Non-pigmented ciliary epithelial cell (primary cell): ENCODE results near the gene CCDC172.
A peak's percentile ranks its signal among the peaks of the same experiment; 100 is the strongest.
"Not testable (repeated sequence)": the region's sequence is repeated elsewhere in the genome, so short reads cannot be mapped to it uniquely, and the experiment has no call there.

Experiments used
- DNase-seq: peaks from one replicate; pipeline ENCODE4 v3.0.0-alpha.2; 2010; ENCODE audit warnings: low read depth

The CCDC172 gene

DNA sequence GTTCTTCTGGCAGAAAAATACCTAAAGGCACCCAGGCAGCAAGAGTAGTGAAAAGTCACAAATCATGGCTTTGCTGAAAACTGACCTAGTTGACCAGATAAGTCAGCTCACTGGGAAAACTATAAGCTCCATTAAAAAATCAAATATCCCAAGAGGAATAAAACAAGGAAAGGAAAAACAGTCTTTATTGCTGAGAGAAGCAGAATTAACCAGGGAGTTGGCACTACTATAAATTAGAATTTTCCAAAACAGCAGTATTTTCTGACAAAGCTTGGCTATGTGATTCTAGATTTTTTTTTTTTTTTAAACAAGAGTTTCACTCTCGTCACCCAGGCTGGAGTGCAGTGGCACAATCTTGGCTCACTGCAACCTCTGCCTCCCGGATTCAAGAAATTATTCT is 12.6 kb downstream of the CCDC172 start:
- DNase-seq: no peak

DNA sequence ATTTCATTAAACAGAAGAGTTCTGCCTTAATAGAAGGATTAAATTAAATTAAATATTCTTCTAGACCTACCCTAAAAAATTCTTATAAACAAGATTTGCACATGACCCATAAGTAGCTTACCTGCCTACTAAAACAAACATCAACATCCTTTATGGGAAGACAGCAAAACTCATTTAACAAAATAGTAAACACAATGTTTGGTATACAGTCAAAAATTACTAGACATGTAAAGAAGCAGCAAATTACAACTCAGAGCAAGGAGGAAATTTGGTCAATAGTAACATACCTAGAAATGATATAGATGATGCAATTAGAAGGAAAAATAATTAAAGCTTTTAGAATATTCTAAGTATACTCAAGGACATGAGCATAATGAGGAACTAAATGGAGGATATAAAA is 27.9 kb downstream of the CCDC172 start:
- DNase-seq: no peak

GRCh38 chr10:116353817-116354216 is 29.6 kb downstream of the CCDC172 start:
- DNase-seq: no peak

GRCh38 chr10:116355341-116355740 is 31.1 kb downstream of the CCDC172 start:
- DNase-seq: no peak

DNA sequence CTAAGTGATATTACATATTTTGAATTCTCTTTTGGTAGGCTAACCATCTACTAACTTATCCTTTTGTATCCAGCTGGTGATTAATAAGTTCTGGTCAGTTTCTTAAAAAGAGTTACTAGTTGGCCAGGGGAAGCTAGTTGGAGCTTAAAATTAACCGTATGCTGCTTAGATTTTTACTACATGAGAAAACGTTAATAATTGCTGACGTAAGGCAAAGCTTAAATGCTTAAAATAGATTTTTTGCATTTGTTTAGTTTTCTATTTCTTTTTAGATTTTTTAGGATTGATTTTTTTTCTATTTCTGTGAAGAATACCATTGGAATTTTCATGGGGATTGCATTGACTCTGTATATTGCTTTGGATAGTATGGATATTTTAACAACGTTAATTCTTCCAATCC is 32.6 kb downstream of the CCDC172 start:
- DNase-seq: no peak

DNA sequence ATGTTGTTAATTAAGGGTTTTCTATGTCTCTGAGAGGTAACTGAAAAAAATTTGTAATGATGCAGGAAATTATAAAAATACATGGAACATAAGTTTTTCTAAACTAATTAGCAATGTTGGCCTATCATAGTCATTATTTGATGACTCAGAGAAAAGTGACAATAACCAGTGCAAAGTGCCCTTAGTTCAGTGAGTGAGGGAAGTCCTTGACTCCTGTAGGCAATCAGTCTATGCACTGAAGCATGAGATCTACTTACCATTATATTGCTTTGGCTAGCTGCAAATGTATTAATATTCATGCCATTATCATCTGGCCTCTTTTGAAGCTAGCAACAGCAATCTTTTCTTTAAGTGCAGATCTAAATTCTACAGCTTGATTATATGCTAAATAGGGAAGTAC is 40.6 kb downstream of the CCDC172 start:
- no peak for DNase-seq

DNA sequence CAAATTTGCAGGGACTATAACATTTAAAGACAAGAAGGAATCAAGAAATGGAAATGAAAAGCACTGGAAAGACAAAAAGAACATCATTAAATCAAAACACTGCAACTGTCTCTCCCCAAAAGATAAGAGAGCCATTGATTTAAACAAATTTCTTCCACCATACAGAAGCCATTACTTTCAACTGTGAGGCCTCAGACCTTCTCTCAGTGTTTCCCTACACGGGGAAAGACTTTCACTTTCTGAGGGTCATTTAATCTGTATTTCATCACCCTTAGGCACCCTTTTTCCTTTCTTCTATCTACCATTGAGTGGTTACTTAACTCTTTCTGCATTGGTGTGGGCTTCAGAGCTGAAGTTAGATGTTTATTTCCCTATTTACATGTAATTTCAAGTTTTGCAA is 47.5 kb downstream of the CCDC172 start:
- DNase-seq: no peak

- no peak for DNase-seq
These were observed 58.0 kb downstream of the CCDC172 start for GRCh38 chr10:116382290-116382689.

GRCh38 chr10:116385311-116385710 is 61.1 kb downstream of the CCDC172 start:
- DNase-seq: no peak

DNA sequence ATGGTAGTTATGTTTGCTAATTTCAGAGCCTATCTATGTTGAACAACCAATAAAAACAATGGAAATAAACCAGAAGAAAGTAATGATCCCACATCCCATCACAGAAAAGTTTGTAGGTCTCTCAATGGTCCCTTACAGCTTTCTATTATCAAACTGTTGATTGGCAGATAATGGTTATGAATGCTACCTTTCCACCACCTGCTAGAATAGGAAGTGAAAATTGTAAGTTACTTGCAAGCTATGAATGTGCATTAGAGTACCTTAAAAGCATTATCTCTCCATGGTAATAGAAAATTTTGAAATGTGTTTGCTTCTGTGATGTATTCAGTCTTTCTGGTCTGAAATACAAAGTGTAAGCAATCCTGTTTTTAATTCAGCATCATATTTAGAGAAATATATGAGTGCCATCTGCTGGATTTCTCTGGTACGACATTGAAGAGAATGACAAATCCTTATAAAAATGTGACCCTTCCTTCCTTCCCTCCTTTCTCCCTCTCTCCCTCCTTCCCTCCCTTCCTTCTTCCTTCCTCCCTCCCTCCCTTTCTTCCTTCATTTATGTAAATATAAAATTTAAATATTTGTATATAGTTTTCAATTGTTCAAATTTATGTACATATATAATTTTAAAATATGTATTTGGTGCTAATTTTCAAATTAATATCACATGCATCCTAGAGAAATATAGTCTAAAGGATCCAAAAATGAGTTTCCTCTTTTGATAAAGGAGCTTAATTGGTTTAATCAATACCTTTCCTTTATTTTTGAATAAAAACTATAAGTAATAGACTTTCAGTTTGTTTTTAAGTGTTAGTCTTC is 62.0 kb downstream of the CCDC172 start:
- DNase-seq: peak; percentile 1

DNA sequence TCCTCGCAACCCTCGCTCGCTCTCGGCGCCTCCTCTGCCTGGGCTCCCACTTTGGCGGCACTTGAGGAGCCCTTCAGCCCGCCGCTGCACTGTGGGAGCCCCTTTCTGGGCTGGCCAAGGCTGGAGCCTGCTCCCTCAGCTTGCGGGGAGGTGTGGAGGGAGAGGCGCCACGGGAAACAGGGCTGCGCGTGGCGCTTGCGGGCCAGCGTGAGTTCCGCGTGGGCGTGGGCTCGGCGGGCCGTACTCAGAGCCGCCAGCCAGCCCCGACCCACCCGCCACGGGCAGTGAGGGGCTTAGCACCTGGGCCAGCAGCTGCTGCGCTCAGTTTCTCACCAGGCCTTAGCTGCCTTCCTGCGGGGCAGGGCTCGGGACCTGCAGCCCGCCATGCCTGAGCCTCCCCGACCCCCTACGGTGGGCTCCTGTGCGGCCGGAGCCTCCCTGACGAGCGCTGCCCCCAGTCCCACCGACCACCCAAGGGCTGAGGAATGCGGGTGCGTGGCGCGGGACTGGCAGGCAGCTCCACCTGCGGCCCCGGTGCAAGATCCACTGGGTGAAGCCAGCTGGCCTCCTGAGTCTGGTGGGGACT is 69.1 kb downstream of the CCDC172 start:
- DNase-seq: not testable (repeated sequence)

GRCh38 chr10:116395223-116395985 is 71.2 kb downstream of the CCDC172 start:
- DNase-seq: no peak

- DNase-seq: no peak
These were observed 74.0 kb downstream of the CCDC172 start for GRCh38 chr10:116398224-116398623.

DNA sequence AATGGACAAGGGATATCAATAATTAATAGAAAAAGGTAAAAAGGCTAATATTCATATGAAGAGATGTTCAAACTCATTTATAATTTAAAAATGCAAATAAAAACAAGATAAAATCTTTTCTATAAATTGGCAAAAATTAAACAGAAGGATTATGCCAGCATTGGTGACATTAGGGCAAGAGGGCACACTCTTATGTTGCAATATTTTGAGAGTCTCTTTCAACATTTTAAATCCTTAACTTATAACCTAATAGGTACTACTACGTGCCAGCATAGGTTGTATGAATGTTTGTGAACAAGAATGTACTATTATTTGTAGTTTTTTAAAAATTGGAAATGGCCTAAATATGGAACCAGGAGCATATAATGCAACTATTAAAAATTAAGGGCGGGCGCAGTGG is 78.6 kb downstream of the CCDC172 start:
- no peak for DNase-seq

DNA sequence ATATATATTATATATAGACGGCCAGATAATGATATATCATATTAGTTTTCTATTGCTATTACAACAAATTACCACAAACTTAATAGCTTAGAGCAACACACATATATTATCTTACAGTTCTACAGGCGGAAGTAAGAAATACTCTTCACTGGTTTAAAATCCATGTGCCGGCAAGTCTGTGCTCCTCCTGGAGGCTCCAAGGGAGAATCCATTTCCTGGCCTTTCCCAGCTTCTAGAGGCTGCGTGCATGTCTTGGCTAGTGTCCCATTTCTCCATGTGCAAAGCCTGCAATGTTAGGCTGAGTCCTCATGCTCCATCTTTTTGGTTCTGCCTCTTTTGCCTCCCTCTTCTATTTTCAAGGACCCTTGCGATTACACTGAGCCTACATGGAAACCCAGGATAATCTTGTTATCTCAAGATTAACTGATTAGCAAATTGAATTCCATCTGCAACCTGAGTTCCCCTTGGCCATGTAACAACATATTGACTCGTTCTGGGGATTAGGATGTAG is 79.5 kb downstream of the CCDC172 start:
- no peak for DNase-seq

DNA sequence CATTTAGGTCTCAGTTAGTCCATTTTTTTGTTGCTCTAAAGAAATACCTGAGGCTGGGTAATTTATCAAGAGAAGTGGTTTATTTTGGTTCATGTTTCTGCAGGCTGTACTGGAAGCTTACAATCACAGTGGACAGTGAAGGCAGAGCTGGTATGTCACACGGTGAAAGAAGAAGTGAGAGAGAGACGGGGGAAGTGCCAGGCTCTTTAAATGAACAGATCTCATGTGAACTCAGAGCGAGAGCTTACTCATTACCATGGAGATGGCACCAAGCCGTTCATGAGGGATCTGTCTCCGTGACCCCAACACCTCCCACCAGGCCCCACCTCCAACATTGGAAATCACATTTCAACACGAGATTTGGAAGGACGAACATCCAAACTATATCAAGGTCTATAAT is 84.5 kb downstream of the CCDC172 start:
- no peak for DNase-seq

GRCh38 chr10:116410351-116410750 is 86.1 kb downstream of the CCDC172 start:
- no peak for DNase-seq

- DNase-seq: no peak
These were observed 93.6 kb downstream of the CCDC172 start for GRCh38 chr10:116417821-116418220.

DNA sequence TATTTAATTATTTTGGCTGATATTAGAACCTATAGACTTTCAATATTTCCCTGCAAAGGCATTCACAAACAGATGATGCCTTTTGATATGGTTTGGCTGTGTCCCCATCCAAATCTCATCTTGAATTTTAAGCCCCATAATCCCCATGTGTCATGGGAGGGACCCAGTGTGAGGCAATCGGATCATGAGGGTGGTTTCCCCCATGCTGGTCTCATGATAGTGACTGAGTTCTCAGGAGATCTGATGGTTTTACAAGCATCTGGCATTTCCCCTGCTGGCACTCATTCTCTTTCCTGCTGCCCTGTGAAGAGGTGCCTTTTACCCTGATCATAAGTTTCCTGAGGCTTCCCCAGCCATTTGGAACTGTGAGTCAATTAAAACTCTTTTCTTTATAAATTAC is 94.1 kb downstream of the CCDC172 start:
- DNase-seq: no peak

DNA sequence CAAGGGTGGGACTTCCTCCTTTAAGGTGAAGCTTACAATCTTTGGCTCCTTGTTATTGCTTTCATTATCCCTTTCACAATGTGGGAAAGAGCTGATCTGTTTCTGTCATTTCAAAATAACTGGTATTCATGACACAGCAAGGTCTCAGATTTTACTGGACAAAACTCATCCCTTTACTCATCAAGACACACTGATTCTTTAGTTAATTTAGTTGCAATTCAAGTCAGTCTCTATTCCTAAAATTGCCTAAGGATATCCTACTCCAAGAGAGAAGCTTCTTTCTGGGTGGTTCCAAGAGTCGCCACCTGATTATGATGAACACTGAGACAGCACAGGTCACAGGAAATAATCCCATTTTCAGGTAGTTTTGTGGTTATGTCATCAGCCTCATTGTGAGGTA is 97.6 kb downstream of the CCDC172 start:
- DNase-seq: no peak

DNA sequence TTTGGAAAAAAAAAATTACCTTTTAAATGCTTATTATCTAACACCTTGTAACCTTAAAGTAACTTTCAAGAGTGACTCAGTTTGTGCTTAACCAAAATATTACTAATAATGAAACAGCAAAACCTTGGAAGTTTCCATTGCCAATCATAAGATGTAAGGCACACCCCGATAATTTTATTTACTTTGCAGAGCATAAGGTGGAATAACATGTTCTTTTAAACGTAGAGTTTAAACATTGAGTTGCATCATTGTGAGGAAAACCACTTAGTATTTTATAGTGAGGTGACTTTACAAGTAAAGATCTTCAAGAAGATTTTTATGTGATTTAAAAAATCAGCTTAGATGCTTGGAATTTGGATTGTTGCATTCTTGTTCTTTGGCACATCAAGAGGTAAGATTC is 103.4 kb downstream of the CCDC172 start, which contains the start of gene PNLIPRP3:
Gene PNLIPRP3 (plus strand): TSS at position 177 of the 400 bp plus-strand sequence. CDS start 166 bp downstream, at position 343.
- no peak for DNase-seq

GRCh38 chr10:116429288-116429977 is 105.2 kb downstream of the CCDC172 start:
- no peak for DNase-seq
